RKO (cell line): Measurements from ENCODE around the gene PSMD2.
"Not testable (repeated sequence)": the region's sequence is repeated elsewhere in the genome, so short reads cannot be mapped to it uniquely, and the experiment has no call there.

ENCODE experiments used
- DNase-seq: peaks from one replicate; pipeline ENCODE4 v3.0.0-alpha.2; 2016; ENCODE audit warnings: low spot score

The PSMD2 gene

DNA sequence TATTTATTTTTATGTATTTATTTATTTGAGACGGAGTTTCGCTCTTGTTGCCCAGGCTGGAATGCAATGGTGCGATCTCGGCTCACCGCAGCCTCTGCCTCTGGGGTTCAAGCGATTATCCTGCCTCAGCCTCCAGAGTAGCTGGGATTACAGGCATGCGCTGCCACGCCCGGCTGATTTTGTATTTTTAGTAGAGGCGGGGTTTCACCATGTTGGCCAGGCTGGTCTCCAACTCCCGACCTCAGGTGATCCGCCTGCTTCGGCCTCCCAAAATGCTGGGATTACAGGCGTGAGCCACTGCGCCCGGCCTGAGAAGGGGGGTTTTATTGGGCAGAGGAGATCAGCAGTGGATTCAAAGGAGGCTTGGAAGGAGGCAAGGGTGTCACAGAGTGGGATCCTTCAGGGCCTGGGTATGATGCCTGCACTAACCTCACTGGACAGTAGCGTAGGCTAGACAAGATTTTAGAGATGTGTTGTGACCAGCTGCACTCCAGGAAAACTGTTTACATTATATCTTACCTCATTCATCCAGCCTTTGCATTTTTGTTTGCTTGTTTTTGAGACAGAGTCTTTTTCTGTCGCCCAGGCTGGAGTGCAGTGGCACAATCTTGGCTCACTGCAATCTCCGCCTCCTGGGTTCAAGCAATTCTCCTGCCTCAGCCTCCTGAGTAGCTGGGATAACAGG, 40.6 kb downstream of the PSMD2 start:
- DNase-seq, result not testable (repeated sequence)

DNA sequence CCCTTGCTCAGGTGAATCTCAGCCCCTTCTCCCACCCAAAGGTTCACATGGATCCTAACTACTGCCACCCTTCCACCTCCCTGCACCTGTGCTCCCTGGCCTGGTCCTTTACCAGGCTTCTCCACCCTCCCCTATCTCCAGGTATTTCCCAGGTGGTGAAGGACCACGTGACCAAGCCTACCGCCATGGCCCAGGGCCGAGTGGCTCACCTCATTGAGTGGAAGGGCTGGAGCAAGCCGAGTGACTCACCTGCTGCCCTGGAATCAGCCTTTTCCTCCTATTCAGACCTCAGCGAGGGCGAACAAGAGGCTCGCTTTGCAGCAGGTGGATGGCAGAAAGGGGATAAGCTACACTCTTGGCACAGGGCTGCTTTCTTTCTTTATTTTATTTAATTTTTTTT, 42.9 kb downstream of the PSMD2 start:
- no peak for DNase-seq

DNA sequence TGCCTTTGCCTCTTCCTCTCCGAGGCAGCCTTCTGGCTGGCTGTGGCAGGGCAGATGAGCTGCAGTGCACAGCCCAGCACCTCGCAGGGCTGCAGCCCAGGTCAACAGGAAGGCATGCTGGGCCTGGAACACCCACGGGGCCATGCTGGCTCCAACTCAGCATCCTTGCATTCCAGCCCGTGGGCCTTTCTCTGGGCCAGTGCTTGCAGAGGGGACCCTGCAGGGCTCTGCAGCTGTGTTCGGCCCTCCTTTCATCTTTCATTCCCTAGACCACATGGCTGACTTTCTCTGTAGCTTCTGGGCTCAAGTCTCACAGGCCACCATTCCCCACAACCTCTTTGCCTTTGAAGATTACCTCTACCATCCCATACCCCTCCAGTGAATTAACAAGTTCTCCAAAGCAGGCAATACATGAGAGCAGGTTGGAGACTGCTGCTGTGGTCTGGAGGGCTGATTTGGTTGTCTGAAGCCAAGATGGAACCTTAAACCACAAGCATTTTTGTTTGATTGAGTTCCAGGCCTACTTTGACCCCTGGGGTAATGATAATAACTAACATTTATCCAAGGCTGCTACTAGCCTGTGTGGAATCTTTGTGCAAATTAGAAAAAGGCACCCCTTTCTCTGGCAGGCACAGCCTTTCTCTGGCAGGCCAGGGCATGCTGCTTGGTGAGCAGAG, 44.3 kb downstream of the PSMD2 start:
- DNase-seq, result no peak

DNA sequence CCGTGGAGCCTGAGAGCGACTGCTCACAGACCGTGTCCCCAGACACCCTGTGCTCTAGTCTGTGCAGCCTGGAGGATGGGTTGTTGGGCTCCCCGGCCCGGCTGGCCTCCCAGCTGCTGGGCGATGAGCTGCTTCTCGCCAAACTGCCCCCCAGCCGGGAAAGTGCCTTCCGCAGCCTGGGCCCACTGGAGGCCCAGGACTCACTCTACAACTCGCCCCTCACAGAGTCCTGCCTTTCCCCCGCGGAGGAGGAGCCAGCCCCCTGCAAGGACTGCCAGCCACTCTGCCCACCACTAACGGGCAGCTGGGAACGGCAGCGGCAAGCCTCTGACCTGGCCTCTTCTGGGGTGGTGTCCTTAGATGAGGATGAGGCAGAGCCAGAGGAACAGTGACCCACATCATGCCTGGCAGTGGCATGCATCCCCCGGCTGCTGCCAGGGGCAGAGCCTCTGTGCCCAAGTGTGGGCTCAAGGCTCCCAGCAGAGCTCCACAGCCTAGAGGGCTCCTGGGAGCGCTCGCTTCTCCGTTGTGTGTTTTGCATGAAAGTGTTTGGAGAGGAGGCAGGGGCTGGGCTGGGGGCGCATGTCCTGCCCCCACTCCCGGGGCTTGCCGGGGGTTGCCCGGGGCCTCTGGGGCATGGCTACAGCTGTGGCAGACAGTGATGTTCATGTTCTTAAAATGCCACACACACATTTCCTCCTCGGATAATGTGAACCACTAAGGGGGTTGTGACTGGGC, 45.7 kb downstream of the PSMD2 start:
- DNase-seq, result no peak

DNA sequence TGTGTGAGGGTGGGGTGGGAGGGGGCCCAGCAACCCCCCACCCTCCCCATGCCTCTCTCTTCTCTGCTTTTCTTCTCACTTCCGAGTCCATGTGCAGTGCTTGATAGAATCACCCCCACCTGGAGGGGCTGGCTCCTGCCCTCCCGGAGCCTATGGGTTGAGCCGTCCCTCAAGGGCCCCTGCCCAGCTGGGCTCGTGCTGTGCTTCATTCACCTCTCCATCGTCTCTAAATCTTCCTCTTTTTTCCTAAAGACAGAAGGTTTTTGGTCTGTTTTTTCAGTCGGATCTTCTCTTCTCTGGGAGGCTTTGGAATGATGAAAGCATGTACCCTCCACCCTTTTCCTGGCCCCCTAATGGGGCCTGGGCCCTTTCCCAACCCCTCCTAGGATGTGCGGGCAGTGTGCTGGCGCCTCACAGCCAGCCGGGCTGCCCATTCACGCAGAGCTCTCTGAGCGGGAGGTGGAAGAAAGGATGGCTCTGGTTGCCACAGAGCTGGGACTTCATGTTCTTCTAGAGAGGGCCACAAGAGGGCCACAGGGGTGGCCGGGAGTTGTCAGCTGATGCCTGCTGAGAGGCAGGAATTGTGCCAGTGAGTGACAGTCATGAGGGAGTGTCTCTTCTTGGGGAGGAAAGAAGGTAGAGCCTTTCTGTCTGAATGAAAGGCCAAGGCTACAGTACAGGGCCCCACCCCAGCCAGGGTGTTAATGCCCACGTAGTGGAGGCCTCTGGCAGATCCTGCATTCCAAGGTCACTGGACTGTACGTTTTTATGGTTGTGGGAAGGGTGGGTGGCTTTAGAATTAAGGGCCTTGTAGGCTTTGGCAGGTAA, 46.5 kb downstream of the PSMD2 start:
- DNase-seq, result peak; percentile 87

DNA sequence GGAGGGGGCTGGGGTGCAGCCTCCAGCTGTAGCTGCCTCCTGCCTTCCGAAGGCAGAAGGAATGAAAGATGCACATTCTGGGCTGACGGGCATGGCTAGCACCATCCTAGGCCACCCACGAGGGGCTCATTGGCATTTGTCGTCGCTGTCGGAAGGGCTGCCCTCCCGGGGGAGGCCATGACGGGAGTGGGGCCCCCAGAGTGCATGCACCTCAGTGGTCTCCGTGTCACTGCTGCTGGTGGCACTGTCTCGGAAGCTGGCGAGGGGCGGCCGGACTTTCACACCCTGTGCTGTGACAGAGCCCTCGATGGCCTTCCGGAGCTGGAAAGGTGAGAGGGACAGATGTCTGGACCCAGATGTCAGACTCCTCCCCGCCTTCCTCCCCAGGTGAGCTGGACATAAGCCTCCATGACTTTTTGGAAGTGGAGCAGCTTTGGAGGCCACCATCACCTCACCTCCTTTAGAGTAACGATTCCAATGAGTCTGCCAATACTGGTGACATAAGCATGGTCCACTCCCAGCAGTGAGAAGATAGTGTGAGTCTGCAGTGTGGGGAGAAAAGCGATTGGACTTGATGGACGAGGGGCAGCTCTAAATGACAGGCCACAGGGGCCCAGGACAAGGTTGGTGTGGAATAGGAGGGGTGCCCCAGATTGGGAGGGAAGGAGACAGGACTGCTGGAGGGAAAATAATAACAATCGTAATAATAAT, 47.6 kb downstream of the PSMD2 start:
- DNase-seq, result no peak

DNA sequence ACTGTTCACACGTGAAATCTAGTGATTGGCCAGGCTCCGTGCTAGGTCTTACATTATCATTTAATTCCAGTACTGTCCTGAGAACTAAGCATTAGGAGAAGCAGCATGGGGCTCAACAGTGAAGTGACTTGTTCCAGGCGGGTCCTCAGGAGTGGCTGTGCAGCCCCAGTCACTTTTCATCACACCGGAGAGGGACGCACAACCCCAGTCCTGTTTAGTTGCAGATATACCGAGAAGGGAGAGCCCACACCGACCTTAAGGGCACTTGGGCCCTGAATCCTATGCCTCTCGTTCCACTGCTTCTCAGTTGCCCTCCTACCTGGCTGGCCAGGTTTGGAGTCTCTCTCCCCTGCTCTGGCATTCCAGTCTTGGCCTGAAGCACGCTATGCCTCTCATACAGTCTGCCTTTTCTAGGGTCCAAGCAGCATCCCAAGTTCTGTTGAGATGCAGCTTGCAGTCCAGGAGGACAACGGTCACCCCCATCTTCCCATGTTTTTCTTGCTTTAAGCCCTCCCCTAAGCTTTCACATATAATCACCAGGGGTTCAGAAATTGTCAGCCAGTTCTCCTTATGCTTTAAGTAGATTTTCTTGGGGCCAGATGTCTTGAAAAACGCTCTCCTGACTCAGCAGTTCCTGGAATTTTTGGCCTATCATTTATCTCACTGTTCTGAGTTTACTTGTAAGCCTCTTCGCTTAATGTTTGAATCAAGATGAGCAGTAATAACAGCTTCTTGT, 48.4 kb downstream of the PSMD2 start:
- DNase-seq, result no peak

DNA sequence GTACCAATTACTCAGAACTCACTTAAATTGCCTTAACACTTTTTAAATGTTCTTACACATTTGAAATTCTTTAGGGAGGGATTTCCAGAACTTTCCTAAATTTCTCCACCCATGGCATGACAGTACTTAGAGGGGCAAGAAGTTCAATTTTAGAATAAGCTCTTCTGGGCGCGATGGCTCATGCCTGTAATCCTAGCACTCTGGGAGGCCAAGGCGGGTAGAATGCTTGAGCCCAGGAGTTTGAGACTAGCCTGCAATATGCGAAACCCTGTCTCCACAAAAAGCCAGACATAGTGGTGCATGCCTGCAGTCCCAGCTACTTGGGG, 49.0 kb downstream of the PSMD2 start:
- no peak for DNase-seq

DNA sequence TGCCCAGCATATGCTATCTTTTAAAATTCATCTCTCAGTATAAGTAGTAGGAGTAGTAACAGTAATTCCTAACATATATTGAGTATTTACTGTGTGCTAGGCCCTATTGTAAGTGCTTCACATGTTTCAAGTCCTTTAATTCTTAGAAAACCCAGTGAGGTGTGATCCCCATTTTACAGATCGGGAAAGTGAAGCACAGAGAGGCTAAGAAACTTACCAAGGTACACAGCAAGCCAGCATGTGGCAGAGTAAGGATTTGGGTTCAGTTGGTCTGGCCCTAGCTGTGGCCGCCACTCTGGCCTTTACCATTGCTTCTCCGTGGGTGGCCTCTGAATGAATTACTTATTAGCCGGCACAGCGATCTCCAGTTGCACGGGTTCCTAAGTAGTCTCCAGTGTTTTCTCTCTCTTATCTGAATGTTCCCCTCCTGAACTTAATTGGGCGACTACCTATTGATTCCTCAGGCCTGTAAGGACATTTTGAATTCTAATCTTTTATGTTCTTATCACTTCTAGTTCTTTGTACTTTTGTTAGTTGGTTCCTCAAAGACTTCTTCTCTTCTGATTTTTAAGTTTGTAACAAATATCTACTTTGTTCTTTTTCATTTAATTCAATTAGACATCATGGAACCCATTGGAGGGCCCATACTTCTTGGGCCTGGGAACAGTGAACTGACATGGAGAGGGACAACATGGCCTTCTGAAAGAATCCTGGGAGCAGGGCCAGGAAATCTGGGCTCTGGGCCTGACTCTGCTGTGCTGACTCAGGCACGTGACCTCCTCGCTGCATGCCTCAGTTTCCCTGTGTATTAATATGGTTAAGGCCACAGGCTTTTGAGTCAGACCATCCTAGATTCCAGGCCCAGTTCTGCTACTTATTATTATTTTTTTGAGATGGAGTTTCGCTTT, 50.8 kb downstream of the PSMD2 start:
- DNase-seq, result no peak

DNA sequence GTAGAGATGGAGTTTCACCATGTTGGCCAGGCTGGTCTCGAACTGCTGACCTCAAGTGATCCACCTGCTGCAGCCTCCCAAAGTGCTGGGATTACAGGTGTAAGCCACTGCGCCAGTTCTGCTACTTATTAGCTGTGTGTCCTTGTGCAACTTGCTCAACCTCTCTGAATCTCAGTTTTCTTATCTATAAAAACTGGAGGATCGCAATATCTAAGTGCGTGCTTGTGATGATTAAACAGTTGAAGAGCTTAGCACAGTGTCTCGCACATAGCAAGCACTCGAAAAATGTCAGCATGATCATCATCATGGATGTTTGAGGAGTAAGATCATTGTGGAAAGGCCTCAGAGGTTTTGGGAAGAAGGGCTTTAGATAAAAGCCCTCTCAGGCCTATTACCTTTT, 51.6 kb downstream of the PSMD2 start:
- no peak for DNase-seq

DNA sequence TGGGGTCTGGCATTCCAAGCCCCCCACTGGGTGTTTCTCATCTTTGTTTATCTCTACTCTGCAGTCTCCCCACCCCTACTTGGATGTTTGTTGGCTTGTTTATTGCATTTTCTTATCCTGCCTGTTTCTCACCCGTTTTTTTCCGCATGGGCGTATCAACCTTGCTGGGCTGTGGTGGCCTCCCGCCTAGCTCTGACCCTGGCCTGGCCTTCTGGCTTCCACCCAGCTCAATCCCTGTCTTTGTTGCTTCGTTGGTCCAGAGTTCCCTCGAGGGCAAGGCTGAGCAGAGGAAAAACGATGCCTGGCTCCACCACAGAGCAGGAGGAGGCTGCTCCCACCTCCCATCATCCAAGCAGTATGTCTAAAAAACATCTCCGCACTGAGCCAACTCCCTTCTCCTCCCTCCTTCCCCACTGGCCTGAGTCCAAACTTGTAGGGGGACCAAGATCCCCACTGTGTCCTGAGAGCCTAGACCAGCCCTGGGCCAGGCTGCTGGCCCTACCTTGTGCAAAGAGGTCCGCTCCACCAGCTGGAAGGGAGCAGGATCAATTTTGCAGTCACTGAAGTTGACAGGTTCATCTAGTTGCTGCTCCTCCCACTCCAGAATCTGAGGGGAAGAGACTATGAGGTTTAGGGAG, 52.6 kb downstream of the PSMD2 start:
- DNase-seq, result no peak

DNA sequence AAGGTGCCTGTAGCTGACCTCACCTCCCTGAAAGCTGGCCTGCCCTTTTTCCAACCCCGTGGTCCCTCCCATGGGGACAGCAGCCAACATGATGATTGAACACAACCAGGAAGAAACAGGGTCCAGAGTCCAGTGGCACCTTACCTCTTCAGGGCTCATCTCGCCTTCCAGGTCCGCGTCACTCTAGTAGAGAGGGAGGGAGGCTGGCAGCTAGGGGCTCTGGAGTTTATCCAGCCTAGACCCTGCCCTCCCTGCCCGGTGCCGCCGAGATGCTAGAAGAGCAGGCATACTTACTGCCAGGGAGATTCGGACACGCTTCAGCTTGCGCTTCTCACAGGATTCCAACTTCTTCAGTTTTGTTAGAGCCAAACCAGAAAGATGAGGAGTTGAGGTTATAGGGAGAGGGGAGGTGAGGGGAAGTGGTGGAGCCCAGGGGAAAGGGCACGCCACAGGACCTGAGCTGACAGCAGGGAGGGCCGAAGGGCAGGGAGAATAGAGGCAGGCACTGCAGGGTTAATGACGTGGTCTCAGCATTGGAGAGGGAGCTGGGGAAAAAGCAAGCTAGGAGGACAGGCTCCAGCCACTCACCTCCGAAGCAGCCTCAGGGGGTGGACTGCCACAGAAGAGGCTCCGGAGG, 53.2 kb downstream of the PSMD2 start:
- no peak for DNase-seq

DNA sequence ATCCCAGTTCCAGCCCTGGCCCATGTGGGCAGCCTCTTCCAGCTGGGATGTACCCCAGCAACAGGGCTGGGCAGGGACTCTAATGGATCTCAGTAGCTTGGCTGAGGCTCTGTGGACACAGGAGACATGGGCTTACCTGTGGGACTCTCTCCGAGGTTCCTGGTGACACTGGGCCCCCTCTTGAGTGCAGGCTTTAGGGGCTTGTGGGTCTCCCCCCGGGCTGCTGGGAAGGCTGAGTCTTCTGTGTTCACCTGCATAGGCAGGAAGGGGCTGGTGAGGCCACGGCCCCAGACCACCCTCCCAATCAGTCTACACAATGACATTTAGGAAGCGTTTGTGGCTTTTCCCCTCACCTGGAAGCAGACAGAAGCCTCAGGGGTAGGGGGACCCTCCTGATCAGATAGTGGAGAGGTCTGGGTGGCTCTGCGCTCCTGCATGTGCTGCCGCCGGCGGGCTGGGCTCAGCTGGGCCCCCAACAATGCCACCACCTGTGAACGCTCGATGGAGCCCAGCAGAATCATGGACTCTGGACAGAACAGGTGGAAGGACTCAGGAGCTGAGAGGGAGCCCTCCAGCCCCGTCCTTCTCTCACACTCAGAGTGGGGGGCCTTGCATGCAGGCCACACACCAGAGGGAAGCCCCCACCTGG, 54.0 kb downstream of the PSMD2 start:
- no peak for DNase-seq

DNA sequence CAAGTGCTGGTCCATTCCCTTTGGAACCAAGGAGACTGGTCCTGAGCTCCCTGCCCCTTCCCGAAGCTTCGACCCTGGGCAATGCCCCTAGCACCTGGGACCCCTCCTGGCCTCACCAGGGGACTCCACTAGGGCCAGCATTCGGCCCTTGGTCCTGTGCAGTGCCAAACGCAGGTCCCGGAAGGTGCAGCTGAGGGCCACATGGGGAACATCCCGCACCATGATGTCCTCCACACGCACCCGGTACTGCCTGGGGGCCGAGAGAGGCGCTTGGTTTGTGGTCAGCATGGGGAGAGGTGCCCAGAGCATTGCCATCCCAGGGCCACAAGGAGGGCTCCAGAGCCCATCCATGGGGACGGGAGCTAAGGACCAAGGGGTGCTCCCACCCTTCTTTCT, 54.5 kb downstream of the PSMD2 start:
- no peak for DNase-seq

DNA sequence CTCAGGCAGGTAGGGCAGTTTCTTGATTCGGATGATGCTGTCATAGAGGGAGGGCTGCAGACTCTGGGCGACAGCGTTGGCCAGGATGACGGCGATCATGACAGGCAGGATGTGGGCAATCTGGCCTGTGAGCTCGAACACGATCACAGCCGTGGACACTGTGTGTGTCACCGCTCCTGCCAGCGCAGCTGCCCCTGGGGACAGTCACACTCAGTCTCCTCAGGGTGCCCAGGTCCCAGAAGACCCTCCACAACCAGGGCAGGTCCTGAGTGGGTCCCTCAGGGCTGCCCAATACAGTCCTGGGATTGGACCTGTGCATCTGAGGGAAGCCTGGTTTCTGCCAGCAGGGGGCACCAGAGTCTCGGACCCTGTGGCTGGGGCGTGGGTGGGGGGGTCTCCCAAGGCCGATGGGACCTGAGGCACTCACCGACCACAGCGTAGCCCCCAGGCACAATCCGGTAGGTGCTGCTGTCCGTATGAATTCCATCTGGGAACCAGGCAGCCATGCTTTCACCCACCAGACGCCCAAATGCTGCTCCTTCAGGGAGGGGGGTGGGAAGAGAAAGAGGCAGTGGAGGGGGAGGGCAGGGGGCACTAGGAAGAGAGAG, 55.2 kb downstream of the PSMD2 start:
- DNase-seq, result no peak

DNA sequence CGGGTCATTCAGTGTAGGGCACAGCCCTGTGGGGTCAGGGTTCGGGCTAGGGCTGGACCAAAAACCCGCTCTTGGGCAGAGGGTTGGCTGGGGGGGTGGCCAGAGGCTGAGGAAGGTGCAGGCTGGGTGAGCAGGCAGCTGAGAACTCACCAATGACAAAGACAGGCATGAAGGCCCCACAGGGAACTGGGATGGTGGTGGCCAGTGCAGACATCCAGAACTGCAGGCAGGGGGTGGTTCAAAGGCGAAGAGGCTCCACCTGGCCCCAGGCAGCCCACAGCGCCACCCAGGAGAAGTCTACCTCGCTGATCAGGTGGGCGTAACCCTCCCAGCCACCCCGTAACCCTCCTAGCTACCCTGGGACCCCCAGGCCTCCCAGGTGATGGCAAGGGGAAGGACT, 55.7 kb downstream of the PSMD2 start:
- no peak for DNase-seq

DNA sequence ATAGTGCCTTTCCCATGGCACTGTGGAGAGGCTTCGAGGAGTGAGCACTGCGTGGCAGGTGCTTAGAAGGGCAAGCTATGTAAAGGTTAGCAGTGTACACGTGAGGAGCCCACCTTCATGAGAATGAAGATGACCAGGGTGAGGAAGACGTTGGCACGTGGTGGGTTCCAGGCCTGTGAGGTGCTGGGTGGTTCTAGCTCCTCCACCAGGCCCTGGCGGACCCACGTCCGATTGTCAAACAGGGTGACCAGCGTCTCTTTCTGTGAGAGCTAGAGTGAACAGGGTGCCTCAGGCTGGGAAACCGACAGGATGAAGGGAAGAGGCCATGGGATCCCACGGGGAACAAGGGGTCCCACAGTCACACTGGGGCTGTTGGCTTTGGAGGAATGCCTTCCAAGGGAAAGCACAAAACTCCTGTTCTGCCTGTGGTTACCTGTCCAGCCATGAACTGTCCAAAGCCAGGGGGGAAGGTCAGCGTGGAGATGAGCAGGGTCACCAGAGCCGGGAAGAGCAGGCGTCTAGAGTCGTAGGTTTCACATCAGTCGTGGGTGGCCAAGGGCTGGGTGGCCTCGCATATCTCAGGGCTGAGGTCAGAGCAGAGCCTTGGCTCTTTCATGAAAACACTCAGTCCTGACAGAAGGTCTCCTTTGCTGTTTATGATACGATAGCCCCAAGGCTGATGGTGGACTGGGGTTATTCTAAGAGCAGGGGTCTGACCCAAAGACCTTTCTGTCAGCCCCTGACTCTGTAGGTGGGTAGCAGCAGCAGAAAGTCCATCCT, 56.4 kb downstream of the PSMD2 start:
- DNase-seq, result no peak
